Activated T-helper 1 cell treated with anti-CD3 and anti-CD28 coated beads, Interleukin-12 subunit alpha, Interleukin-12 subunit beta, Interleukin-2, Interleukin-4 antibody, amounts not matched to agents 30 ng/mL and 10 ng/mL and 1 ng/mL, durations not matched to agents 14 hours and 24 hours and 36 hours (primary cell): ENCODE results near the gene RAB20. TPM values are rescaled to one million over a fixed set of nuclear protein-coding genes. Genes with fewer than 3 reads are reported as not detected.
"Not testable (repeated sequence)": the region's sequence is repeated elsewhere in the genome, so short reads cannot be mapped to it uniquely, and the experiment has no call there.

Source experiments
- DNase-seq: peaks from one replicate; pipeline ENCODE4 v3.0.0; 2021; ENCODE audit warnings: low spot score
- H3K27ac Mint-ChIP-seq: one replicate; pipeline ENCODE4 v1.8.0; 2021; ENCODE audit warnings: mild to moderate bottlenecking, mixed read lengths
- H3K27me3 Mint-ChIP-seq: one replicate; pipeline ENCODE4 v1.8.0; 2022; ENCODE audit warnings: mild to moderate bottlenecking, moderate library complexity, mixed read lengths; ENCODE audit not compliant: insufficient read depth
- H3K36me3 Mint-ChIP-seq: one replicate; pipeline ENCODE4 v1.8.0; 2021; ENCODE audit warnings: low read depth, mixed read lengths
- H3K4me1 Mint-ChIP-seq: one replicate; pipeline ENCODE4 v1.8.0; 2021; ENCODE audit warnings: low read depth, mixed read lengths
- H3K4me3 Mint-ChIP-seq: one replicate; pipeline ENCODE4 v1.8.0; 2021; ENCODE audit warnings: mild to moderate bottlenecking, moderate library complexity, mixed read lengths
- H3K9me3 Mint-ChIP-seq: one replicate; pipeline ENCODE4 v1.8.0; 2021; ENCODE audit warnings: mixed read lengths
- intact Hi-C: fragments of 100-400 bp; cut with micrococcal nuclease; formaldehyde crosslinking; loops from one replicate; pipeline ENCODE4 v1.15.1; 2024
- total RNA-seq: library from RNA; stranded (reverse); gene quantifications from 2 replicates; pipeline ENCODE4 v1.2.3, GENCODE V29; 2022

The RAB20 gene
- 1.1 and 1.5 TPM in 2 replicates for total RNA-seq

GRCh38 chr13:110561344-110562035 is at the start of gene RAB20:
TSS of gene RAB20 (minus strand) at chr13:110561722. CDS start at chr13:110561519, 203 bp downstream.
- peak; percentile 62 for DNase-seq
- H3K27ac Mint-ChIP-seq, result peak within 1 kb of the TSS; percentile 93
- intact Hi-C loops, result loop anchor here (1.0 to 5.0 kb wide), 5 partner anchors 12 to 775 kb away; partner anchors contain the start of genes ING1 and IRS2
- H3K36me3 Mint-ChIP-seq, result peaks cover 11% of the 10 kb centered on the region
- peak within 1 kb of the TSS; percentile 97 for H3K4me3 Mint-ChIP-seq
- no peaks in the 10 kb centered on the region for H3K9me3 Mint-ChIP-seq
- H3K27me3 Mint-ChIP-seq, result peaks cover 31% of the 10 kb centered on the region
- H3K4me1 Mint-ChIP-seq, result peaks cover 41% of the 10 kb centered on the region

GRCh38 chr13:110610955-110611595 is 49.6 kb upstream of the RAB20 start:
- DNase-seq, result no peak
- Mint-ChIP-seq H3K27ac (peak overlapping the region; percentile 4), H3K9me3 (peaks cover 10% of the 10 kb centered on the region), H3K4me1 (peaks cover 6% of the 10 kb centered on the region), H3K36me3 (peaks cover 4% of the 10 kb centered on the region), H3K27me3 (peaks cover 6% of the 10 kb centered on the region), H3K4me3 (no peak overlapping the region)
- intact Hi-C loops, result loop anchor here (10.0 kb wide), 3 partner anchors 156 to 826 kb away; partner anchors contain the start of gene IRS2

GRCh38 chr13:110607675-110608224 is 46.2 kb upstream of the RAB20 start:
- intact Hi-C loops, result no loop called here
- peaks cover 13% of the 10 kb centered on the region for H3K27me3 Mint-ChIP-seq
- no peak overlapping the region for H3K27ac Mint-ChIP-seq

GRCh38 chr13:110606281-110606680 is 44.8 kb upstream of the RAB20 start:
- H3K4me3 Mint-ChIP-seq, H3K4me1 Mint-ChIP-seq, H3K9me3 Mint-ChIP-seq, H3K36me3 Mint-ChIP-seq, H3K27ac Mint-ChIP-seq, intact Hi-C loops, DNase-seq: not testable (repeated sequence)
- peaks cover 17% of the 10 kb centered on the region for H3K27me3 Mint-ChIP-seq

More at GRCh38 chr13:110607675-110608224, 46.2 kb upstream of the RAB20 start:
- DNase-seq, result no peak
- H3K4me1 Mint-ChIP-seq, result peaks cover 6% of the 10 kb centered on the region
- H3K36me3 Mint-ChIP-seq, result no peaks in the 10 kb centered on the region
- H3K9me3 Mint-ChIP-seq, result no peaks in the 10 kb centered on the region
- no peak overlapping the region for H3K4me3 Mint-ChIP-seq

GRCh38 chr13:110605132-110605531 is 43.6 kb upstream of the RAB20 start:
- no peaks in the 10 kb centered on the region for H3K36me3 Mint-ChIP-seq
- peaks cover 10% of the 10 kb centered on the region for H3K27me3 Mint-ChIP-seq
- no peaks in the 10 kb centered on the region for H3K9me3 Mint-ChIP-seq
- no peak overlapping the region for H3K27ac Mint-ChIP-seq
- H3K4me3 Mint-ChIP-seq, result no peak overlapping the region
- no peaks in the 10 kb centered on the region for H3K4me1 Mint-ChIP-seq
- intact Hi-C loops, result no loop called here
- DNase-seq, result no peak

GRCh38 chr13:110600980-110601379 is 39.5 kb upstream of the RAB20 start:
- H3K27me3 Mint-ChIP-seq, result peaks cover 16% of the 10 kb centered on the region
- intact Hi-C loops, result no loop called here
- H3K4me1 Mint-ChIP-seq, result no peaks in the 10 kb centered on the region
- H3K9me3 Mint-ChIP-seq, result no peaks in the 10 kb centered on the region
- no peak overlapping the region for H3K4me3 Mint-ChIP-seq
- DNase-seq, result no peak
- H3K36me3 Mint-ChIP-seq, result no peaks in the 10 kb centered on the region
- H3K27ac Mint-ChIP-seq, result no peak overlapping the region

GRCh38 chr13:110600261-110600819 is 38.8 kb upstream of the RAB20 start:
- Mint-ChIP-seq H3K4me3 (no peak overlapping the region), H3K27ac (no peak overlapping the region), H3K9me3 (no peaks in the 10 kb centered on the region), H3K27me3 (peaks cover 16% of the 10 kb centered on the region), H3K4me1 (no peaks in the 10 kb centered on the region), H3K36me3 (no peaks in the 10 kb centered on the region)
- no peak for DNase-seq
- intact Hi-C loops, result no loop called here

GRCh38 chr13:110597041-110597689 is 35.6 kb upstream of the RAB20 start:
- Mint-ChIP-seq H3K36me3 (no peaks in the 10 kb centered on the region), H3K4me3 (no peak overlapping the region), H3K4me1 (no peaks in the 10 kb centered on the region), H3K9me3 (no peaks in the 10 kb centered on the region), H3K27ac (no peak overlapping the region), H3K27me3 (peaks cover 5% of the 10 kb centered on the region)
- intact Hi-C loops, result no loop called here
- no peak for DNase-seq

- peaks cover 12% of the 10 kb centered on the region for H3K27me3 Mint-ChIP-seq
- H3K4me3 Mint-ChIP-seq, result no peak overlapping the region
- DNase-seq, result no peak
- no peaks in the 10 kb centered on the region for H3K4me1 Mint-ChIP-seq
- H3K9me3 Mint-ChIP-seq, result no peaks in the 10 kb centered on the region
- no peak overlapping the region for H3K27ac Mint-ChIP-seq
- intact Hi-C loops, result loop anchor here (1.0 kb wide), 2 partner anchors 226 to 371 kb away; no protein-coding TSS in a partner anchor
- H3K36me3 Mint-ChIP-seq, result no peaks in the 10 kb centered on the region
Measured at GRCh38 chr13:110593430-110594130, 32.1 kb upstream of the RAB20 start.

- no peaks in the 10 kb centered on the region for H3K9me3 Mint-ChIP-seq
- H3K4me3 Mint-ChIP-seq, result no peak overlapping the region
- intact Hi-C loops, result loop anchor here (1.0 kb wide), 2 partner anchors 227 to 370 kb away; no protein-coding TSS in a partner anchor
- H3K4me1 Mint-ChIP-seq, result no peaks in the 10 kb centered on the region
- peaks cover 15% of the 10 kb centered on the region for H3K27me3 Mint-ChIP-seq
- H3K27ac Mint-ChIP-seq, result no peak overlapping the region
- no peaks in the 10 kb centered on the region for H3K36me3 Mint-ChIP-seq
- no peak for DNase-seq
Measured at GRCh38 chr13:110592665-110593064, 31.1 kb upstream of the RAB20 start.

- Mint-ChIP-seq H3K36me3 (no peaks in the 10 kb centered on the region), H3K4me1 (no peaks in the 10 kb centered on the region), H3K27me3 (peaks cover 13% of the 10 kb centered on the region), H3K4me3 (no peak overlapping the region), H3K27ac (no peak overlapping the region), H3K9me3 (no peaks in the 10 kb centered on the region)
- DNase-seq, result no peak
- intact Hi-C loops, result no loop called here
Measured at GRCh38 chr13:110590577-110590976, 29.1 kb upstream of the RAB20 start.

GRCh38 chr13:110589793-110590390 is 28.4 kb upstream of the RAB20 start:
- DNase-seq, result no peak

More at GRCh38 chr13:110589793-110590390, 28.4 kb upstream of the RAB20 start:
- Mint-ChIP-seq H3K36me3 (no peaks in the 10 kb centered on the region), H3K27me3 (peaks cover 15% of the 10 kb centered on the region), H3K4me3 (no peak overlapping the region), H3K9me3 (no peaks in the 10 kb centered on the region), H3K27ac (no peak overlapping the region), H3K4me1 (no peaks in the 10 kb centered on the region)
- intact Hi-C loops, result no loop called here
